HepG2 (cell line): ENCODE data around the gene VCPKMT.

Source experiments
- CBFB ChIP-seq: sonication (generic); formaldehyde crosslinking; IDR thresholded peaks from 2 replicates; pipeline ENCODE4 v1.4.0; 2020; ENCODE audit warnings: missing genetic modification reagents
- CTCF ChIP-seq: sonication (generic); formaldehyde crosslinking; IDR thresholded peaks from 2 replicates; pipeline ENCODE4 v1.5.0; 2020; ENCODE audit warnings: mild to moderate bottlenecking, missing genetic modification reagents, moderate library complexity
- JUNB ChIP-seq: sonication (generic); formaldehyde crosslinking; IDR thresholded peaks from 2 replicates; pipeline ENCODE4 v1.8.0; 2022; ENCODE audit warnings: missing genetic modification reagents, mild to moderate bottlenecking, borderline replicate concordance
- MTA1 ChIP-seq: sonication (generic); formaldehyde crosslinking; IDR thresholded peaks from 2 replicates; pipeline ENCODE4 v1.4.0; 2020; ENCODE audit warnings: missing genetic modification reagents, mild to moderate bottlenecking, borderline replicate concordance
- NR3C1 ChIP-seq: sonication (generic); formaldehyde crosslinking; IDR thresholded peaks from 2 replicates; pipeline ENCODE4 v1.4.0; 2020; ENCODE audit warnings: missing genetic modification reagents
- PTBP1 ChIP-seq: fragments of 200-400 bp; formaldehyde crosslinking; IDR thresholded peaks from 2 replicates; pipeline ENCODE4 v1.6.1; 2018; ENCODE audit warnings: low read length, low read depth; ENCODE audit not compliant: poor library complexity, severe bottlenecking
- SMARCC2 ChIP-seq: fragments of 450-650 bp; IDR thresholded peaks from 2 replicates; pipeline ENCODE4 v1.6.1; 2017; ENCODE audit warnings: antibody characterized with exemption, mild to moderate bottlenecking
- STAT5B ChIP-seq: sonication (generic); formaldehyde crosslinking; IDR thresholded peaks from 2 replicates; pipeline ENCODE4 v1.4.0; 2020; ENCODE audit warnings: missing genetic modification reagents
- ZNF704 ChIP-seq: sonication (generic); formaldehyde crosslinking; IDR thresholded peaks from 2 replicates; pipeline ENCODE4 v1.8.1; 2023; ENCODE audit warnings: mild to moderate bottlenecking, inconsistent platforms, moderate library complexity, missing genetic modification reagents, borderline replicate concordance

GRCh38 chr14:50093496-50093895 is 22.9 kb downstream of the VCPKMT start:
- no peak for TF ChIP-seq STAT5B (CRISPR knock-in tag)
- no peak for TF ChIP-seq JUNB (CRISPR knock-in tag)
- TF ChIP-seq CBFB (CRISPR knock-in tag): no peak
- TF ChIP-seq CTCF (CRISPR knock-in tag): no peak
- no peak for TF ChIP-seq NR3C1 (CRISPR knock-in tag)
- no peak for TF ChIP-seq SMARCC2
- no peak for TF ChIP-seq PTBP1
- no peak for TF ChIP-seq MTA1 (CRISPR knock-in tag)
- no peak for TF ChIP-seq ZNF704 (CRISPR knock-in tag)
